GM23338 (cell line): ENCODE measurements around the gene ZDHHC8.

Experiments
- CTCF ChIP-seq, 2 experiments: fragments of 200-600 bp in 1 of 2; sonication (generic) in 1 of 2; conservative IDR thresholded peaks; 2 replicates each; pipeline versions ENCODE4 v1.5.1 to v1.6.1; 2016 to 2017; ENCODE audit warnings: antibody characterized with exemption in 2 of 2, low read depth in 2 of 2, mild to moderate bottlenecking in 2 of 2, moderate library complexity in 1 of 2
- EZH2phosphoT487 ChIP-seq: fragments of 200-600 bp; sonication (generic); IDR thresholded peaks from one replicate; pipeline ENCODE4 v1.8.1; 2018; ENCODE audit warnings: antibody characterized with exemption; ENCODE audit not compliant: unreplicated experiment

- no peak for TF ChIP-seq EZH2phosphoT487
- TF ChIP-seq CTCF (conservative IDR thresholded peaks at IDR 0.05; ENCODE audit: low read depth in 2 of 2): no peak
Observed at GRCh38 chr22:20107951-20108756, 23.4 kb upstream of the ZDHHC8 start.
